Effector CD8-positive, alpha-beta T cell (primary cell): ENCODE measurements around the gene JAKMIP3.

Experiments
- DNase-seq: peaks from one replicate; lab custom pipeline; 2025; lab: John Stamatoyannopoulos, UW
- total RNA-seq, 4 experiments: gene quantifications; one replicate each; lab custom pipeline; 2026; lab: John Stamatoyannopoulos, UW

JAKMIP3 gene
- total RNA-seq, result 0.10 to 2.8 (median 1.2) reads per million in 4 experiments

DNA sequence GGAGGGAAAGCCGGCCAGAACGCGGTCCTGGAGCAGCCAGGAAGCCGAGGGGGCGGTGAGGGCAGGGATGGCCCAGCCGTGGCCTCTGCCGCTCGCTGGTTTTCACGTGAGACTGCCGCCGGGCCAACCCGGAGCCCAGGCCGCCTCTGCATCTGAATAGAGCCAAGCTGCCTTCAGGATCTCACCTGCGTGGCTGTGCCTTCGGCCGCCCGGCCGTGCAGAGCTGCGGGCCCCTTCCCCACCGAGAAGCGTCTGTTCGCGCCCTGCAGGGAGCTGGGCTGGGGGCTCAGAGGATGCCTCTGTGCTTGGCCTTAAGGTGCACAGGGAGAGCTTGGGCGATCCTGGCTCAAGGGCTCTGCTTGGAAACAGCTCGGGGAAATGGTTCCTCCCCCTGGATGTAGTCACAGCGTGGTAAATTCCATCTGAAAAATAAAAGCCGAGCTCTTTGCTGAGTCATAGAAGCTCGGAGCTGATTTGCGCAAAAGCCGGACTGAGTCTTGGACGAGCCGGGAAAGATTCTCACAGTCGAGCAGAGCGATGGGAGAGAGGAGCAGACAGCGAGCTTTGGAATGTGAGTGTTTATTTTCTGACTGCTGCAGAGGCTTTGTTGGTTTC is at the start of gene JAKMIP3:
Gene JAKMIP3, plus strand, starts transcription at position 456 of the 615 bp plus-strand sequence. CDS start 38,863 bp downstream, outside the sequence.
- DNase-seq, result no peak

DNA sequence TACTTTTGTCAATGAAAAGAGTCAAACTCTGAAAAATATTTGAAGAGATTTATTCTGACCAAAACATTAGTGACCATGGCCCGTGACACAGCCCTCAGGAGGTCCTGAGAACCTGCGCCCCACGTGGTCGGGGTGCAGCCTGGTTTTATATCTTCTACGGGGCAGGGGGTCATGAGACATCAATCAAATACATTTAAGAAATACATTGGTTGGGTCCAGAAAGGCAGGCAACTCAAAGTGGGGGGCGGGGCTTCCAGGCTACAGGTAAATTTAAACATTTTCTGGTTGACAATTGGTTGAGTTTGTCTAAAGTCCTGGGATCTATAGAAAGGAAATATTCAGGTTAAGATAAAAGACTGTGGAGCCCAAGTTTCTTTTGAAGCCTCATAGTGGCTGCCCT is 49.2 kb upstream of the JAKMIP3 start:
- no peak for DNase-seq

DNA sequence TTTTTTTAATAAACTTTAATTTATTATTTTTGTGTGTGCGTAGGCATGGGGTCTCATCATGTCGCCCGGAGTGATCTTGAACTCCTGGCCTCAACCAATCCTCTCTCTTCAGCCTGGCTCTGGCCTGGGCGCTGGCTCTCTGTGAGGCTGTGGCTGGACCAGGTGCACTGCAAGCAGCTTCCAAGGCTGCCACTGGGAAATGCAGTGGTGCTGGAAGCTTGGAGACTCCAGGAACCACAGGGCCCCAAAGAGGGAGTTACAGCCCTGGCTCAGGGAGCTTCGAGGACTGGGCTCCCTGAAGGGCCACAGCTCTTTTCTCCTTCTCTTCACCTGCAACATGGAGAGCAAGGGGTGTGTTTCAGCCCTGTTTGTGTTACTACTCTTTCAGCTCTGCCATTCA is 47.3 kb upstream of the JAKMIP3 start:
- DNase-seq, result no peak

DNA sequence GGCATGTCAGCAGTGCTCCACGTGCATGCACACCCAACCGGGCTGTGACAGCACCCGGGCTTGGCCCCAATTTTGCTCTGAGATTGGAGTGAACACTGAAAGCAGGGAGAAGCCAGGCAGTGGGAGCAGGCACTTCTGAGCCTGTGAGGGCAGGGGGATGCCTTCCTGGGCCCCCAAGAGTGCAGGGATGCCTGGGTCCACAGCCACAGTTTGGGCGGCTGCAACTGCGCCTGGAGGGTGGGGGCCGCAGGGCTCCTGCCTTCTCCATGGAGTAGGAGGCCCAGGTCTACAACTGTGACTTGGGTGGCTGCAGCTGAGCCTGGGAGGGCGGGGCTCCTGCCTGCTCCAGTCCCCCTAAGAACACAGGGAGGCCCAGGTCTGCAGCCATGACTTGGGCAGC is 46.4 kb upstream of the JAKMIP3 start:
- DNase-seq, result no peak

DNA sequence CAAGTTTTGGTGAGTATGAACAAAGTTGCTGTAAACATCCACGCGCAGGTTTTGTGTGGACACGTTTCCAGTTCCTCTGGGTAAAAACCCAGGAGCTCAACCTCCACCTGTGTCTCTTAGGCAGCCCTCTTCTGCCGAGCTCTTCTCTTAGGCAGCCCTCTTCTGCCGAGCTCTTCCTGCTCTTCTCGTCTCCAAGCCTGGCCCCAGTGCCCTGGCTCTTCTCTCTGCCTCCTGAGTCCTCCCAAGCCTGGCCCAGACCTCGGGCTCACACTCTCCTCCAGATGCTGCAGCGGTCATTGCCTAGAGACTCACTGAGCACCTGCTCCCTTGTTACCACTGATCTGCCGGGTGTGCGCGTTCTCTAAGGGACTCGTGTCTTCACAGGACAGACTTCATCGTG is 45.3 kb upstream of the JAKMIP3 start:
- DNase-seq, result no peak

DNA sequence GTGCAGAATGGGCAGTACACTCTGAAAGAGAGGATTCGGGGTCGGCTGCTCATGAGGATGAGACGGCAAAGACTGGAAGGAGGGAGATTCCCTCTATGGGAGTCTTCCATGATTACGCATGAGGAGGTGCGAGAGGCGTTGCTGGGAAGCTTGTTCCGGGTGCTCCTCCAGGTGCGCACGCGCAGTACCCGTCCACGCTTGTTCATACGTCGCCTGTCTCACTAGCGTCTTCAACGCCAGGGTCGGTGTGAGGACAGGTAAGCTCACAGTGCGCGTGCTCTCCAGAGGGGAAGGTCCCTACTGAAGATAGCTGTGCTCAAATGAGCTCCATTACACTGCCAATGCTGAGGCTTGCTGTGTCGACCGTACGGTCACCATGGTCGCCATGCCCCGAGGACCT is 44.7 kb upstream of the JAKMIP3 start:
- no peak for DNase-seq

DNA sequence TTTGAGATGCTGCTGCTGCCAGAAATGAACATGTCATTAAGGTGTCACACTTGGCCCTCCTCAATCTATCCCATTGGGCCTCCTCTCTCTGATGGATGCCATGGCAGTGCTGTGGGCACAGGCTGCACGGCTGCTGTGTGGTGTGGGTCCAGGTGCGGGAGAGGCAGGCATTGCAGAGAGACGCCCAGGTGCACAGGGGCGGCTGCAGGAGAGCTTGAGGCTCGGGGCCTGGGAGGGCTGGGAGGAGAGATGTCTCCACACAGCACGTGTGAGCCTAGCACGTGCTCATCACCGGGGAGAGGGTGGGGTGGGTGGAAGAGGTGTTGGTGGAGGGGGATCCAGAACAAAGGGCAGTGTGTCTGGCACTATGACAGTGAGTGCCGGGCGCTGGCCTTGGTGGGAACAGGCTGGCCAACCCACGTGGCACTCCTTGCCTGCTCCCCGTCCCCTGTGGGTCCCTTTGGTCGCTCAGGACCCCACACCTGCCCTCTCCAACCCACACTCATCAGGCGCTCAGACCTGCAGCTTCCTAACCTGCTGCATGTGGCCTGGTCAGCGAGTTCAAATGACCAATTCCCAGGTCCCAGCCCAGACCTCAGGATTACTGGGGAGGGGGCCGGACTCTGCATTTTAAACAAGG is 44.1 kb upstream of the JAKMIP3 start:
- DNase-seq, result no peak

DNA sequence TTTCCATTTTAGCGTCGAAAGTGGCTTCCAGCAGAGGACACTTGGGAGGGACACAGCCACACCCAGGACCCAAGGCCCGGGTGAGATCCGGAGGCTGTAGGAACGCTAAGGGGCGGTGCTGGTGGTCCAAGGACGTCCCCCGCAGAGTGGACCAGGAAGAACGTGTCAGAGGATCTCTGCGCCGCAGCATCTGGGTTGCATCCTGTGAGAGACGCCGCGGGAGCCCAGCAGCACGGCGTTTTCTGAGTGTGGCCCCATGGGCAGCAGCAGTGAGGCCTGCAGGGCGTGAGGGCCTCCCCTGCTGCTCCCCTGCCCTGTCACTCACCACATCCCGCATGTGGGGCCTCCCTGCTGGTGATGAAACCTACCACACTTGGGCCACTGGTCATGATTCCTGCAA is 43.5 kb upstream of the JAKMIP3 start:
- DNase-seq, result no peak

DNA sequence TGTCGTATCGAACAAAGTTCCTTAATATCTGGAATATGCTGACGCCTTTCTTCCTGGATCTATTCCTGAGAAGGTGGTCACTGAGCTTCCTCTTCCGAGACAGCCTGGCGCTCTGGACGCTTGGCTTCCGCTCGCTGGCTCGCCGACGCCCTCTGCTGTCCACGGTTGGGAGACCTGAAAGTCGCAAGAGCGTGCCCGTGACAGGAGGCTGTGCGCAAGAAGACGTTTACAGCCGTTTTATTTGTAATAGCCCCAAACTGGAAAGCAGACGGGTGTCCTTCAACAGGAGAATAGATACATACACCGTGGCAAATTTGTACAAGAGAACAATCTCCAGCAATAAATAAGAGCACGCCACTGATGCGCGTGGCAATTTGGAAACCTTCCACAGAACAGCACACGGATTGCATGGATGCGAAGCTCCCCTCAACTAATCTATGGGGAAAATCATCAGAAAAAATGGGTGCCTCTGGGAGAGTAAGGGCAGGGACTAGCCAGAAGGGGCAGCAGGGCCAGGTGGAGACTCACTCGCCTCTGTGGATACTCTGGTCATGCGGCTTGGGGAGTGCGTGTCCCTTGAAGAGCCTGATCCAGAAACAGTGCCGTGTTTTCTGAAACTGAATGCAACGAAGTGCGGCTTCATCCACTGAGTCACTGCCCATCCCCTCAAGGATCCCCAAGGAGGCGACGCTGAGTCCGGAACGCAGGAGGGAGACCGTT is 42.5 kb upstream of the JAKMIP3 start:
- DNase-seq, result peak; percentile 62

DNA sequence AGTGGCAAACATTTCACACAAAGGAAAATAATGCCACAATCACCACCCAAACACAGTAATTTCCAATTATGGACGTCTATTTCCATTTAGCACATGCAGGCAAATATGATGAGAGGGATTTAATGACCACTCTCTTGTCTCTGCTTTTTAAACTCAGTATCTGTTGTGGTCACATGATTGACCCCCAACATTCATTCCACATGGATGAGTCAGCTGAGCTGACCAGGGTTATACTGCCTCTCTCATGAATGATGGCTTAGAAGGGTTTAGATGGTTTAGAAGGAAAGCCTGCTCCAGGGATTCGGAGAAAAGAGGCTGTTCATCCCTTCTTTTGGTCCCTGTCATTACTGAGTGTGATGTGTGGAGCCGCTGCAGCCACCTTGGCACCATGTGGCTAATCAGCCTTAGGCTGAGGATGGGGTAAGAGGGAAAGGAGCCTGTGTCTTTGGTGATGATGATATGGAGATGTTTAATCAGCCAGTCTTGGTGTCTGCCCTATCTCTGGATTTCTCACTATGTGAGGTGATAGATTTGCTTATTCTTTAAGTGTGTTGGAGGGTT is 38.2 kb upstream of the JAKMIP3 start:
- no peak for DNase-seq

DNA sequence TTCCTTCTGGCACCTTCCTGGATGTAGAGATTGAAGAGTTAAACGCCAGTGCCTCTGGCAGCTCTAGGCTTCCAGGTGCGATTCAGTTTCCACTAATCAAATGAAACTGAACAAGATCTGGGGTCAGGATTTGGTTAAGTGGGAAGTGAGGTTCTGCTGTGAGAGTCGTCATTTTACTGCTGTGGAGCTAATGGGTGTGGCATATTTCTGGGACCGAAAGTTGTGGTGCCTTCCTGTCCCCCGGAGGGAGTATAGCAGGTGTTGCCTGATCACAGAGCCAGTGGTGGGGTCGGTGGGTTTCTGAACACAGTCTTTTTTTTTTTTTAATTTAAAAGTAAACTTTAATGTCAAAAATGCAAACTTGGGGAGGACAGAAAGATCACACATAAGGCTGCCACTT is 37.0 kb upstream of the JAKMIP3 start:
- DNase-seq, result no peak

DNA sequence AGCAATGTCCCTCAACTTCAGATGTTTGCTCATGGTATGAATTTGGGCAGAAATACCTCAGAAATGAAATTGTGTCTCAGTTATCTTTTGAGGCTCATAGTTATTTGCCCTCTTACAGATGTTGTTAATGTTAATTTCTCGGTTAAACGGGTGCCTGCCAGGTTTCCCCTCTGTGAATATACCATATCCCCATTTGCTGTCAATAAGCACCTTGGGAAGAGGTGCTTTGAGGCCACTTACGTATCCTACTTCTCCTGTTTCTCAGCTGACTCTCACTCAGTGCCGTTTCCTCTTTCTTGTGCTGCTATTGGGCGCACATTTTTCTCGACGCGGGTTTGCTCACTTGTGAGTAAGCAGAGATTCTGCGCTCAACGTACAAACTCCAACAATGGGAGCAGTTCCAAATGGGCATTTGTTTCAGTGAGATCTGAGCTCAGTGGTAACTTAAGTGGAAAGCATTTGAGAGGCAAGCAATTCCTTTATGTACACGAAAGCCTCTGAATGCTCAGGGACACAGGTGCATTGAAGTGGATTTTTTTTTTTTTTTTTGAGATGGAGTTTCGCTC is 34.8 kb upstream of the JAKMIP3 start:
- DNase-seq, result no peak

DNA sequence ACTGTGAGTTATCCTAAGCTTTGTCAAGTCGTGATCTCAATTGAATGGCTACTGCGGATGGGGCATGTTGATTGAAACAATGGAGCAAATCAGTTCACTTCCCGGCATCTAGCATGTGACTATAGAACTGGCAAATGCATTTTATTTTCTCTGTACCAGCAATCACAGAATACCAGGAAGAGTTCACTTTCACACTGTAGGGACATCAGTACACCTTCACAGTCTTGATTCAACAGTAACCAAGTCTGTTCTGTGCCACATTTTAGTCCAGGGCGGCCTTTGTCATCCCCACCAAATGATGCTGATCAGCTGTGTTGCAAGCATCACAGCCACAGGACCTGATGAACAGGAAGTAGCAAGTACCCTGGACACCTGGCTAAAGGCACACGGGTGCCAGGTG is 32.1 kb upstream of the JAKMIP3 start:
- no peak for DNase-seq

DNA sequence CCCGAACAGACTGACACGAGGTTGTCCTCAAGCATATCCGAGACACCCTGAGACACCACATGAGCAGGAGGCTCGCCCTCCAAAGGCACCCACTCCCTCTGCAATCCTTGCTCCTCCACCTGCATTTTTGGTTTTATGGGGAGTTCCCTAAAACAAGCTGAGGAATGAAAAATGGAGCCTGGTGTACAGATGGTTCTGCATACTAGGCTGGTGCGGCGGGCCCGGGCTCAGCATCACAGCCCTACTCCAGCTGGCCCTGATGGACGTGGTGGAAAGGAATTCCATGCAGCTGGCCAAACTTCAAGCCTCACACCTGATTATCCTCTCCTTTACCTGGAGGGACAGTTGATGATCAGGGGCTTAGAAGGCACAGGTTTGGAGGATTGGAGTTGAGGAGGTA is 30.3 kb upstream of the JAKMIP3 start:
- no peak for DNase-seq

DNA sequence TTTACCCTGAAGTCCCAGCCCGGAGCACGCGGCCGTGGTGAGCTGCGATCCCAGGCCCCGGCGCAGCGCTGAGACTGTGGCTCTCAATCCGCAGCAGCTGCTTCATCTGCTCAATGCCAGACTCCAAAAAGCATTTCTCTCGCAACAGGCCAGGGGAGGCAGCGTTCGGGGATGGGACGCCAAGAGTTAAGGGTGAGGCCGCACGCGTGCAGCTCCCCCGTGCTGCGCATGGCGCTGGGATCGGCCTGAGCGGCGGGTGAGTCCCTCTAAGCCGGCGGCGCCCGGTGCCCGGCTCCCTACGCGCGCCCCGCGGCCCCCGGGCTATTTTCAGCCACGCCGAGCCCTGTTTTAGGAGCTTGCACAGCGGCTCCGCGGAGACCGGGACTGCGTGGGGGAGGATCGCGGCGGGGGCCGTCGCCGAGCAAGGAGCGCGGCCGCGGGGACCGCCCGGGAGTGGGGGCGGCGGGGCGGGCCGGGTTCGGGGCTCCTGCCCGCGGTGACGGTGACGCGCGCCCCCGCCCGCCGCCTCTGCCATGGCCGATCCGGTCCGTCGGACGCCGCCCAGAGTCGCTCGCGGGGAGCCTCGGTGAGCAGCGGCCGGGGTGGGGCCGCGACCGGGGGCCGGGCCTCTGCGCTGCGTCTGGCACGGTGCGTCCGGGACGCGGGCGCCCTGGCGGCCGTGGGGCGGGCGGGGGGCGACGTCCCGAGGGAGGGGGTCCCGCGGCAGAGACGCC is 29.4 kb upstream of the JAKMIP3 start:
- no peak for DNase-seq

DNA sequence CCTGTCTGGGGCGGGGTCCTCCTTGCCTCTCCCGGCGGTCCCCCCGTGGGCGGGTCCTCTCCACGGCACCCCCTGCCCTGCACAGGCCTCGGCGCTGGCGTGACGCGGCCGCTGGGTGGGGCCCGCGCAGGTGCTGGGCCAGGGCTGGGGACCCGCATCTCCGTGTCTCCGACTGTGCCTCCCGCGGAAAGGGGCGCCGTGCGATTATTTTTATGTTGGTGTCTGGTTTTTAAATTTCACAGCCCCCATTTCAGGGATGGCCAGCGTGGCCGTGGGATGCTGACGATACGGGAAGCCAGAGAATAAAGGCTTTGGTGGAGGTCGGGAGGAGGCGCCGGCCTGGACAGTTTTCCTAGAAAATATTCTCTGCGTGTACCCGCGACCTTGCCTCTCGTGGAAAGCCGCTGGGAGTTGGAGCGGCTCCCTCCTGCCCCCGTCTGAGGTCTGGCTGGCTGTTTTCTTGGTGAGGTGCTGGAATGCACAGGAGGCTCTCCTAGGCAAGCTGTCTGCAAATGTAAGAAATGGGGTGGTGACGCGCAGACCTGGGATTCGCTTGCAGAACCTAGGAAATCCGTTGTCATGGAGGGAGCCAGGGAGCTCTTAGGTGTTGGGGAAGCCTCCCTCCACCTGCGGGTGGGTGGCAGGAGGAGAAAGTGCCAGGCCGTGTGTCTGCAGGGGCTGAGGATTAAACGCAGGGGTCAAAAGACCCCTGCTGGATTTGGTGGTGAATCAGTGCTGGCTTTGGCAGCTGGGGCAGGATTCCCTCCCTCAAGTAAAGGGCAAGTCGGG is 28.7 kb upstream of the JAKMIP3 start:
- DNase-seq, result no peak

DNA sequence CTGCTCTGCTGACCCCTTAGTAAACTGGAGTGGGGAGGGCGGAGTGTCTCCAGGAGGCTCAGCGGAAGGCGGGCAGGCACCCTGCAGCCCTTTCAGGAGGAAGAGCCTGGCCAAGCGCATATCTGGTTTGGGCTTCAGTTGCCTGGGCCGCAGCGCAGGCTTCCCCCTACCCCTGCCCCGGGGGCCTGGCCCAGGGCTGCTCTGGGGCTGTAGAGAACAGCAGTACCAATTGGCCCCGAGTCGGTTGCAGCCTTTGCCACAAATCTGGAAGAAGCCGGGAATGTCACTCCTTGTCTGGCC is 28.1 kb upstream of the JAKMIP3 start:
- no peak for DNase-seq

DNA sequence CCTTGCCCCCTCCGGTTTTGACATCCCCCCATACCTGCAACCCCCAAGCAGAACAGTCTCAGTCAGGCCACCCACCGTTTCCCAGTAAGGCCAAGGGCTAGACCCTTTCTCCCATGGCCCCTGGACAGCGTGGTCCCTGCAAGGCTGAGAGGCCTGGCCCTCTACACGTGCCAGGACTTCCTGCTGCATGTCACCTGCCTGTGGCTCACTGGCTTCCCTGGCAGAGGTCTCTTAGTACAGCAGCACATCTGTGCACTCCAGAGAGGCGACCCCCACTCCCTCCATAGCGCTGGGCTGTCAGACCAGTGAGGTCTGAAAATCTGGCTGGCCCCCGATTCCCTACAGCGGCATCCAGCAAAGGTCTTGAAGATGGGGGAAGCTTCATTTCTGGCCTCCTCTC is 26.4 kb upstream of the JAKMIP3 start:
- DNase-seq, result no peak

DNA sequence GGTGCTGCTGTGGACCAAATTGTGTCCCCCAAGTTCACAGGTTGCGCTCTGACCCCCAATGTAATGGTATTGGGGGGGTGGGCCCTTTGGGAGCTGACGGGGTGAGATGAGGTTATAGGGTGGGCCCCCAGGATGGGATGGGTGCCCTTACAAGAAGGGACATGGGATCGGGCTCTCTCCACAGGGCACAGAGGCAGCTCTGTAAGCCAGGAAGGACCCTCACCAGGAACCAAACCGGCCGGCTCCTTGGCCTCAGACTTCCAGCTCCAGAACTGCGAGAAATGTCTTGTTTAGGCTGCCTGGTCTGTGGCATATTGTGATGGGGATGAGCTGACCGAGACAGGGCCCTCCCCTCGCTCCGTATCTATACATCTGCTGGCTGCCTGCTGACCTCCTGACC is 25.7 kb upstream of the JAKMIP3 start:
- DNase-seq, result no peak

DNA sequence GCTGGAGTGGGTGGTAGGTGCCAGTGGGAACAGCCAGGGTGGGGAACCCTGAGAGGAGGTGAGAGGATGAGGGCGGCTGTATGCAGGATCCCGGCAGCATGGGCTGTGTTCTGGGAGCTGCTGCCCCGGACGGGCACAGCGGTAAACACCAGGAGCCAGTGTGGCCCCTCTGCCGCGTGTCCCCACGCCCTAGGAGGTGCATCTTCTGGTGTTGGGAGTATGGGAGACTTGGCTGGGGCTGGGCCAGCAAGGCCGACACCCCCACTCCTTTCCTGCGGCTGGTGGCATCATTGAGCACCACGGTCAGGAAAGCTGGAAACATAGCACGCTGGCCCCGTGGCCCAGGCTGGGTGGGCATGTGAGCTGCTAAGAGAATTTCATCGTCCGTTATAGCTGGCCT is 24.4 kb upstream of the JAKMIP3 start:
- no peak for DNase-seq
